Fibroblast of lung (primary cell): Measurements from ENCODE around the gene SPX. TPM values are rescaled to one million over a fixed set of nuclear protein-coding genes. Genes with fewer than 3 reads are reported as not detected.

Experiments used
- DNase-seq, 2 donors: peaks; one replicate each; pipeline versions ENCODE4 v3.0.0 to v3.0.0-alpha.2; 2010; ENCODE audit warnings: low read depth in 2 of 2
- H2AFZ ChIP-seq: 2 replicates; pipeline ENCODE4 v1.5.1; 2012; ENCODE audit warnings: low read length, control low read depth, inconsistent platforms
- H3K27ac ChIP-seq: 2 replicates; pipeline ENCODE4 v1.5.1; 2011; ENCODE audit warnings: low read length, control low read depth; ENCODE audit not compliant: insufficient read depth
- H3K27me3 ChIP-seq: 2 replicates; pipeline ENCODE4 v1.5.1; 2011; ENCODE audit warnings: mild to moderate bottlenecking, low read length; ENCODE audit not compliant: control insufficient read depth, insufficient read depth
- H3K36me3 ChIP-seq: 2 replicates; pipeline ENCODE4 v1.5.1; 2011; ENCODE audit warnings: low read length; ENCODE audit not compliant: control insufficient read depth, insufficient read depth
- H3K4me1 ChIP-seq: 2 replicates; pipeline ENCODE4 v1.5.1; 2011; ENCODE audit warnings: low read length; ENCODE audit not compliant: control insufficient read depth, insufficient read depth; ENCODE audit errors: extremely low read depth
- H3K4me2 ChIP-seq: 2 replicates; pipeline ENCODE4 v1.5.1; 2011; ENCODE audit warnings: low read length, control low read depth; ENCODE audit not compliant: insufficient read depth; ENCODE audit errors: extremely low read depth
- H3K4me3 ChIP-seq, 4 experiments: fragments of 200-600 bp in 1 of 4; sonication (generic) in 1 of 4; replicated peaks in 1 of 4; 2 replicates each; pipeline ENCODE4 v1.5.1; 2011 to 2016; ENCODE audit warnings: low read length in 4 of 4, low read depth in 3 of 4, mild to moderate bottlenecking in 3 of 4, control low read depth in 2 of 4, inconsistent platforms in 1 of 4, mixed read lengths in 1 of 4; ENCODE audit not compliant: insufficient read depth in 1 of 4; ENCODE audit errors: control extremely low read depth in 1 of 4
- H3K79me2 ChIP-seq: 2 replicates; pipeline ENCODE4 v1.5.1; 2012; ENCODE audit warnings: mild to moderate bottlenecking, low read length, inconsistent platforms; ENCODE audit not compliant: control insufficient read depth, insufficient read depth
- H3K9ac ChIP-seq: 2 replicates; pipeline ENCODE4 v1.5.1; 2011; ENCODE audit warnings: mild to moderate bottlenecking, low read length, control low read depth; ENCODE audit not compliant: insufficient read depth
- H3K9me3 ChIP-seq: 2 replicates; pipeline ENCODE4 v1.5.1; 2012; ENCODE audit warnings: low read depth, low read length; ENCODE audit not compliant: control insufficient read depth, insufficient read depth
- H4K20me1 ChIP-seq: 2 replicates; pipeline ENCODE4 v1.5.1; 2011; ENCODE audit warnings: low read length; ENCODE audit not compliant: control insufficient read depth, insufficient read depth; ENCODE audit errors: extremely low read depth
- CTCF ChIP-seq, 2 donors: IDR thresholded peaks in 1 of 2; conservative IDR thresholded peaks in 1 of 2; 1 replicate in 1 of 2; 2 replicates in 1 of 2; pipeline ENCODE4 v1.5.1; 2011 to 2012; ENCODE audit warnings: low read length in 2 of 2, control low read depth in 1 of 2, inconsistent platforms in 1 of 2, low read depth in 1 of 2, mild to moderate bottlenecking in 1 of 2
- EZH2 ChIP-seq: IDR thresholded peaks from 2 replicates; pipeline ENCODE4 v1.5.1; 2012; ENCODE audit warnings: low read length, control low read depth, mild to moderate bottlenecking; ENCODE audit errors: missing control alignments
- polyA plus RNA-seq, 2 donors: library from polyadenylated mRNA; depleted of rRNA in 1 of 2; stranded (reverse) in 1 of 2; unstranded in 1 of 2; fragments of >200 nt; gene quantifications; 2 replicates each; pipeline ENCODE4 v1.2.1, GENCODE V29; 2011 to 2012; ENCODE audit warnings: missing spikeins in 1 of 2
- total RNA-seq: library from RNA; depleted of rRNA; stranded (reverse); fragments of >200 nt; gene quantifications from 2 replicates; pipeline ENCODE4 v1.2.1, GENCODE V29; 2014

The SPX gene
- total and polyA plus RNA-seq, 2 donors (not counting 1 experiment from before 2014, with no cell fraction given): 0.50 to 0.75 TPM

- no peak for DNase-seq
- H3K79me2 ChIP-seq: peaks cover 72% of the 10 kb centered on the region
Measured at GRCh38 chr12:21500786-21501257, 25.3 kb upstream of the SPX start.

GRCh38 chr12:21501258-21502163, 24.6 kb upstream of the SPX start, which contains the start of the genes GOLT1B and RECQL:
Gene GOLT1B (plus strand): TSS chr12:21501789. CDS start chr12:21501924, 135 bp downstream.
Gene RECQL (minus strand): TSS chr12:21501635. CDS start chr12:21499570, 2,065 bp downstream.
- peak within 1 kb of the TSS; percentile 98 for H3K27ac ChIP-seq
- H4K20me1 ChIP-seq: no peaks in the 10 kb centered on the region
- H3K9ac ChIP-seq: peak within 1 kb of the TSS; percentile 99
- peak within 1 kb of the TSS; percentile 92 for H3K4me2 ChIP-seq
- peak within 1 kb of the TSS; percentile 88 to 94 (median 92) for H3K4me3 ChIP-seq
- H2AFZ ChIP-seq: peak within 1 kb of the TSS; percentile 57
- no peak for TF ChIP-seq CTCF (conservative IDR thresholded peaks at IDR 0.05 in 1 of 2, IDR thresholded peaks at IDR 0.05 in 1 of 2; ENCODE audit: low read depth in 1 of 2, low read length in 2 of 2)
- TF ChIP-seq EZH2: no peak
- peaks cover 2% of the 10 kb centered on the region for H3K4me1 ChIP-seq
- DNase-seq: peak; percentile 97 to 99
- H3K79me2 ChIP-seq: peaks cover 78% of the 10 kb centered on the region
- no peaks in the 10 kb centered on the region for H3K27me3 ChIP-seq
- peaks cover 3% of the 10 kb centered on the region for H3K36me3 ChIP-seq
- no peaks in the 10 kb centered on the region for H3K9me3 ChIP-seq

More at GRCh38 chr12:21500786-21501257, 25.3 kb upstream of the SPX start:
- H2AFZ ChIP-seq: peak overlapping the region; percentile 48
- H3K4me3 ChIP-seq: peak overlapping the region; percentile 88 to 94 (median 92)
- peaks cover 2% of the 10 kb centered on the region for H3K4me1 ChIP-seq
- H3K9ac ChIP-seq: peak overlapping the region; percentile 65
- no peaks in the 10 kb centered on the region for H3K27me3 ChIP-seq
- H4K20me1 ChIP-seq: no peaks in the 10 kb centered on the region
- no peaks in the 10 kb centered on the region for H3K9me3 ChIP-seq
- H3K36me3 ChIP-seq: peaks cover 6% of the 10 kb centered on the region
- TF ChIP-seq CTCF (conservative IDR thresholded peaks at IDR 0.05 in 1 of 2, IDR thresholded peaks at IDR 0.05 in 1 of 2; ENCODE audit: low read depth in 1 of 2, low read length in 2 of 2) (no peak), EZH2 (no peak)
- H3K27ac ChIP-seq: peak overlapping the region; percentile 98
- peak overlapping the region; percentile 92 for H3K4me2 ChIP-seq

- Histone ChIP-seq H3K9ac (peak overlapping the region; percentile 99), H3K4me3 (peak overlapping the region; percentile 88 to 94 (median 92)), H3K79me2 (peaks cover 81% of the 10 kb centered on the region), H3K9me3 (no peaks in the 10 kb centered on the region), H3K4me2 (peak overlapping the region; percentile 79), H3K27me3 (no peaks in the 10 kb centered on the region), H4K20me1 (no peaks in the 10 kb centered on the region), H2AFZ (peak overlapping the region; percentile 57), H3K27ac (peak overlapping the region; percentile 98), H3K4me1 (peaks cover 2% of the 10 kb centered on the region), H3K36me3 (peaks cover 3% of the 10 kb centered on the region)
- peak; percentile 22 to 57 for DNase-seq
- TF ChIP-seq EZH2: no peak
- TF ChIP-seq CTCF (conservative IDR thresholded peaks at IDR 0.05 in 1 of 2, IDR thresholded peaks at IDR 0.05 in 1 of 2; ENCODE audit: low read depth in 1 of 2, low read length in 2 of 2): no peak
Measured at GRCh38 chr12:21502164-21502496, 24.0 kb upstream of the SPX start.
